ENCODE data around the gene DAZL.

The DAZL gene

GRCh38 chr3:16545413-16546185, 59.6 kb downstream of the DAZL start:
- no peak for DNase-seq (ENCODE audit: low read depth)

GRCh38 chr3:16543242-16543864, 61.9 kb downstream of the DAZL start:
- no peak for DNase-seq (ENCODE audit: low read depth)

GRCh38 chr3:16538507-16538906, 66.7 kb downstream of the DAZL start:
- DNase-seq (ENCODE audit: low read depth): no peak

GRCh38 chr3:16536996-16537395, 68.2 kb downstream of the DAZL start:
- DNase-seq (ENCODE audit: low read depth): no peak

All from T follicular helper cell (primary cell).